ENCODE measurements around the gene CRY2.

Gene CRY2

GRCh38 chr11:45879803-45880686 is 32.8 kb downstream of the CRY2 start:
- DNase-seq (ENCODE audit: low spot score): no peak

- no peak for DNase-seq (ENCODE audit: low spot score)
These were observed 33.7 kb downstream of the CRY2 start for GRCh38 chr11:45880772-45881570.

- no peak for DNase-seq (ENCODE audit: low spot score)
These were observed 34.6 kb downstream of the CRY2 start for GRCh38 chr11:45881708-45882368.

- DNase-seq (ENCODE audit: low spot score): no peak
These were observed 37.4 kb downstream of the CRY2 start for GRCh38 chr11:45884596-45885185.

- DNase-seq (ENCODE audit: low spot score): peak; percentile 56
These were observed 38.1 kb downstream of the CRY2 start, which contains the start of gene MAPK8IP1 for GRCh38 chr11:45885274-45885920. Gene MAPK8IP1, plus strand, starts transcription at chr11:45885651. Its CDS starts 170 bp downstream, at chr11:45885821.

- no peak for DNase-seq (ENCODE audit: low spot score)
These were observed 38.8 kb downstream of the CRY2 start for GRCh38 chr11:45885921-45886721.

- DNase-seq (ENCODE audit: low spot score): no peak
These were observed 39.7 kb downstream of the CRY2 start for GRCh38 chr11:45886816-45887520.

GRCh38 chr11:45887587-45887986 is 40.3 kb downstream of the CRY2 start:
- DNase-seq (ENCODE audit: low spot score): no peak

GRCh38 chr11:45889555-45889954 is 42.3 kb downstream of the CRY2 start:
- DNase-seq (ENCODE audit: low spot score): no peak

- no peak for DNase-seq (ENCODE audit: low spot score)
These were observed 42.7 kb downstream of the CRY2 start for GRCh38 chr11:45889966-45890365.

GRCh38 chr11:45890886-45891550 is 43.7 kb downstream of the CRY2 start:
- DNase-seq (ENCODE audit: low spot score): no peak

- no peak for DNase-seq (ENCODE audit: low spot score)
These were observed 45.6 kb downstream of the CRY2 start for GRCh38 chr11:45892856-45893255.

- peak; percentile 66 for DNase-seq (ENCODE audit: low spot score)
These were observed 47.4 kb downstream of the CRY2 start for GRCh38 chr11:45894555-45895247.

GRCh38 chr11:45895553-45896259 is 48.4 kb downstream of the CRY2 start:
- DNase-seq (ENCODE audit: low spot score): no peak

GRCh38 chr11:45896422-45896984 is 49.2 kb downstream of the CRY2 start:
- peak; percentile 46 for DNase-seq (ENCODE audit: low spot score)

- DNase-seq (ENCODE audit: low spot score): no peak
These were observed 50.3 kb downstream of the CRY2 start for GRCh38 chr11:45897556-45897955.

GRCh38 chr11:45899086-45899447 is 51.8 kb downstream of the CRY2 start:
- DNase-seq (ENCODE audit: low spot score): no peak
